AG04450 (cell line): ENCODE measurements around the gene VAMP5. TPM values are rescaled to one million over a fixed set of nuclear protein-coding genes. Genes with fewer than 3 reads are reported as not detected.

Source experiments
- CTCF ChIA-PET: fragments of 300-600, 350-600 bp; formaldehyde crosslinking; extraction: SDS; loops from one replicate; lab custom pipeline; 2022; ENCODE audit warnings: antibody characterized with exemption, inconsistent platforms; lab: Charles Lee
- POLR2A ChIA-PET: fragments of 350-600 bp; formaldehyde crosslinking; extraction: SDS; loops from one replicate; lab custom pipeline; 2021; ENCODE audit warnings: antibody characterized with exemption, inconsistent platforms; lab: Yijun Ruan, JAX
- DNase-seq: peaks from one replicate; pipeline ENCODE4 v3.0.0-alpha.2; 2011; ENCODE audit warnings: low read depth, low spot score
- H3K27ac ChIP-seq: one replicate; pipeline ENCODE4 v1.5.1; 2012; ENCODE audit warnings: low read depth, low read length, control low read depth
- H3K27me3 ChIP-seq: one replicate; pipeline ENCODE4 v1.6.0; 2012; ENCODE audit warnings: low read length; ENCODE audit not compliant: control insufficient read depth, insufficient read depth
- H3K4me3 ChIP-seq: 2 replicates; pipeline ENCODE4 v1.5.1; 2011; ENCODE audit warnings: mild to moderate bottlenecking, low read depth, low read length, control low read depth
- H3K9me3 ChIP-seq: 2 replicates; pipeline ENCODE4 v1.5.1; 2012; ENCODE audit warnings: low read length; ENCODE audit not compliant: control insufficient read depth, insufficient read depth
- polyA plus RNA-seq: library from polyadenylated mRNA; depleted of rRNA; stranded (reverse); fragments of >200 nt; gene quantifications from 2 replicates; pipeline ENCODE4 v1.2.3, GENCODE V29; 2011
- TF ChIP-seq, protein P1 (sequence below): IDR thresholded peaks from 2 replicates; pipeline ENCODE4 v1.5.1; 2011; ENCODE audit warnings: low read depth, low read length, control low read depth, inconsistent platforms

VAMP5 gene
- polyA plus RNA-seq, 1 experiment = 100 TPM

DNA sequence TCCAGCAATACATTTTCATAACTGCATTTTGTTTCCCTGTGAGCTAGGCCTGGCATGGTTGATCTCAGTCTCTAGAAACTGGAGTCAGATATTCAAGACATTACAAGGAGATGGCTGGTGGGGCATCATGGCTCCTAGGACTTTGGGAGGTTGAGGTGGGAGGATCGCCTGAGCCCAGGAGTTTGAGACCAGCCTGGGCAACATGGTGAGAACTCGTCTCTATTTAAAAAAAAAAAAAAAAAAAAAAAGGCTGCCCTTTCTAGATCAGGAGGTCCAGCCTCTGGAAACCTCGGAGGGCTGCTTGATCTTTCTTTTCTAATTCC lies 7.2 kb upstream of the VAMP5 start:
- no peak for DNase-seq
- POLR2A ChIA-PET = interaction anchor here (0.6 kb wide), 1 partner anchor 40 kb away, joined by 6 read pairs; no protein-coding TSS in a partner anchor
- TF ChIP-seq, protein P1, sequence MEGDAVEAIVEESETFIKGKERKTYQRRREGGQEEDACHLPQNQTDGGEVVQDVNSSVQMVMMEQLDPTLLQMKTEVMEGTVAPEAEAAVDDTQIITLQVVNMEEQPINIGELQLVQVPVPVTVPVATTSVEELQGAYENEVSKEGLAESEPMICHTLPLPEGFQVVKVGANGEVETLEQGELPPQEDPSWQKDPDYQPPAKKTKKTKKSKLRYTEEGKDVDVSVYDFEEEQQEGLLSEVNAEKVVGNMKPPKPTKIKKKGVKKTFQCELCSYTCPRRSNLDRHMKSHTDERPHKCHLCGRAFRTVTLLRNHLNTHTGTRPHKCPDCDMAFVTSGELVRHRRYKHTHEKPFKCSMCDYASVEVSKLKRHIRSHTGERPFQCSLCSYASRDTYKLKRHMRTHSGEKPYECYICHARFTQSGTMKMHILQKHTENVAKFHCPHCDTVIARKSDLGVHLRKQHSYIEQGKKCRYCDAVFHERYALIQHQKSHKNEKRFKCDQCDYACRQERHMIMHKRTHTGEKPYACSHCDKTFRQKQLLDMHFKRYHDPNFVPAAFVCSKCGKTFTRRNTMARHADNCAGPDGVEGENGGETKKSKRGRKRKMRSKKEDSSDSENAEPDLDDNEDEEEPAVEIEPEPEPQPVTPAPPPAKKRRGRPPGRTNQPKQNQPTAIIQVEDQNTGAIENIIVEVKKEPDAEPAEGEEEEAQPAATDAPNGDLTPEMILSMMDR = no peak
- CTCF ChIA-PET = interaction anchor here (0.6 to 1.7 kb wide), 2 partner anchors 60 to 96 kb away, joined by 5 read pairs; no protein-coding TSS in a partner anchor
- no peaks in the 10 kb centered on the region for H3K9me3 ChIP-seq
- H3K4me3 ChIP-seq = no peak overlapping the region
- H3K27me3 ChIP-seq = peaks cover 11% of the 10 kb centered on the region
- no peak overlapping the region for H3K27ac ChIP-seq

DNA sequence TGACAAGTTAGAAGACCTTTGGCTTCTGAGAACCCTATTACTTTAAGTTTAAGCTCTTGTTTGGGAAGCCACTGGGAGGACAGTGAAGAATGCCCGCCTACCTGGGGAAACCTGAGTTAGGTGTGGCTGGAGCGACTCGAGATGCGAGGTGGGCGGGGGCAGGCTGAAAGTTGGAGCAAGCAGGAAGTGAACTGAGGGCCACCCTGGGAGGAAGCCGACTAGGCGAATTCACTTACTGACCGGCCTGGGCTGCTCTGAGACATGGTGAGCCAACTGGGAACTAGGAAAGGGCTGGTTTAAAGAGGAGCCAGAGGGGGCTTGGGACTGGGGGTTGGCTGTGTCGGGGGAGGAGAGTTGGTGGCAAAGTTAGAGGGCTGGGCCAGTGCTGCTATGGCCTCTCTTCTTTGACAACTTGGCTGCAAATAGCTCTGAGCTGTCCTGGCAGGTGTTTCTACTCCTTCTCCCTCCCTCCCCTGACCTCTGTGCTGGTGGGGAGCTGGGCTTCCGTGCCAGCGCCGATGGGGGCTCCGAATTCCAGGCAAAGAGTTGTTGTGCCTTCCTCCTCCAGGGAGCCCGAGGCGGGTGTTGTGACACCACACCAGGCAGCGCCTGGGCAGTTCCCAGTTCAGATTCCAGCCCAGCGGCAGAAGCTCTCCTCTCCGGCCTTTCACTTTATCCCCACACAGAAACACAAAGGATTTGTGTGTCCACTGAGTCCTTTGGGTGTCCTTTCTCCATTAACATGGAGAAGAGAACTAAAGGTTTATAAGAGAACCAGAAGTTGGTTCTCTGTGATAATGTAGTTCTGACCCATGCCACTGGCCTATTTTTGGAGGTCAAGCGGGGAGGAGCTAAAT lies 6.6 kb upstream of the VAMP5 start, which contains the start of gene VAMP8:
TSS of gene VAMP8 (plus strand) at position 201 of the 857 bp plus-strand sequence. CDS start at position 262, 61 bp downstream.
- H3K9me3 ChIP-seq = no peaks in the 10 kb centered on the region
- H3K27ac ChIP-seq = no peak within 1 kb of the TSS
- no peak for DNase-seq
- CTCF ChIA-PET = interaction anchor here (0.6 to 1.6 kb wide), 2 partner anchors 18 to 97 kb away, joined by 3 to 5 read pairs; no protein-coding TSS in a partner anchor
- POLR2A ChIA-PET = interaction anchor here (0.6 kb wide), 1 partner anchor 39 kb away, joined by 6 read pairs; no protein-coding TSS in a partner anchor
- H3K27me3 ChIP-seq = peaks cover 8% of the 10 kb centered on the region
- TF ChIP-seq, protein P1 = no peak
- no peak within 1 kb of the TSS for H3K4me3 ChIP-seq

GRCh38 chr2:85578243-85579180 lies 5.7 kb upstream of the VAMP5 start:
- Histone ChIP-seq H3K27me3 (peaks cover 1% of the 10 kb centered on the region), H3K9me3 (no peaks in the 10 kb centered on the region), H3K27ac (peak overlapping the region; percentile 11), H3K4me3 (no peak overlapping the region)
- ChIA-PET CTCF (interaction anchor here (1.6 kb wide), 1 partner anchor 19 kb away, joined by 3 read pairs; no protein-coding TSS in a partner anchor), POLR2A (no interaction called here)
- DNase-seq = no peak
- TF ChIP-seq, protein P1 = no peak

DNA sequence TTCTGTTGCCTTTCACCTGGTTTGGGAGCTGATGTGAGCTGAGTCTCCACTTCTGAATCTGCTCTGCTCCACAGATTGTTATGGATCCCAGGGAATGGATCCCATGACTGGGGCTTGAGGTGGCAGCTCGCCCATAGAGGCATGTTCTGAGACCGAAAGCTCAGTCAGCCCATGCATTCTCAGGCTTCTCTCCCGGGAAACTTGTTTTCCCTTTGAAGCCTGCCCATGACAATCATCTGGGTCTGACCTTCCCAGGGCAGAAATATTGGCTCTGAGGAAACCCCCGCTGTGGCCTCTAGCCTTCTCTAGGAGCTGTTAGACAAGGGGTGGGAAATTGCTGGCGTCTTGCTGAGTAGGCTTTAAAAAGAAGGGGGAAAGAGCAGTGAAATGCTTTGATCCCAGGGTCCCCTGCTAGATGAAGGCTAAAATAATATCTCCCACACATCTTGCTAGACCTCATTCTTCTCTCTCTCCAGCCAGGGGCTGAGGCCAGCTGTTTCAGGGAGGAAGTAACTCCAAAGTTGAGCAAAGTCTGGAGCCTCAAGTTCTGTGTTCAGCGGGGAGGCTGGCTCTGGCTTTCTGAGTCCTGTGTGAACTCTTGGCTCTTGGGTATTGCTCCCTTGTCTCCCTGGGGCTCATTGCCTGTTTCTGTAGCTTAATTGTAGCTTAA lies 4.8 kb upstream of the VAMP5 start:
- DNase-seq = no peak
- TF ChIP-seq, protein P1 = no peak
- ChIA-PET POLR2A (no interaction called here), CTCF (interaction anchor here (0.7 to 1.6 kb wide), 2 partner anchors 19 to 27 kb away, joined by 3 read pairs; no protein-coding TSS in a partner anchor)
- Histone ChIP-seq H3K4me3 (no peak overlapping the region), H3K27ac (peak overlapping the region; percentile 11), H3K27me3 (no peaks in the 10 kb centered on the region), H3K9me3 (no peaks in the 10 kb centered on the region)
